Omental fat pad (tissue), 4 donors: Measurements from ENCODE around the gene SYT9. TPM values are rescaled to one million over a fixed set of nuclear protein-coding genes. Genes with fewer than 3 reads are reported as not detected.

Source experiments
- ATAC-seq: fragments of 150-250 bp; one replicate; pipeline ENCODE4 v1.9.1; 2016; ENCODE audit warnings: mild to moderate bottlenecking, moderate library complexity; ENCODE audit not compliant: low FRiP score
- DNase-seq: peaks from one replicate; pipeline ENCODE4 v3.0.0-alpha.2; 2019; ENCODE audit warnings: low spot score
- total RNA-seq, 4 donors: library from RNA; depleted of rRNA; stranded (reverse); fragments of >200 nt; gene quantifications; one replicate each; pipeline ENCODE4 v1.1.0, GENCODE V29; 2016
- TF ChIP-seq, protein P1 (sequence below), 3 donors: fragments of 450-650 bp; IDR thresholded peaks; one replicate each; pipeline ENCODE4 v1.5.1; 2016 to 2017; ENCODE audit warnings: antibody characterized with exemption in 3 of 3, mild to moderate bottlenecking in 3 of 3, moderate library complexity in 2 of 3

The SYT9 gene
- total RNA-seq, 4 donors from 2014 or later = 0.13 to 0.46 TPM; not detected in 2

- TF ChIP-seq, protein P1, sequence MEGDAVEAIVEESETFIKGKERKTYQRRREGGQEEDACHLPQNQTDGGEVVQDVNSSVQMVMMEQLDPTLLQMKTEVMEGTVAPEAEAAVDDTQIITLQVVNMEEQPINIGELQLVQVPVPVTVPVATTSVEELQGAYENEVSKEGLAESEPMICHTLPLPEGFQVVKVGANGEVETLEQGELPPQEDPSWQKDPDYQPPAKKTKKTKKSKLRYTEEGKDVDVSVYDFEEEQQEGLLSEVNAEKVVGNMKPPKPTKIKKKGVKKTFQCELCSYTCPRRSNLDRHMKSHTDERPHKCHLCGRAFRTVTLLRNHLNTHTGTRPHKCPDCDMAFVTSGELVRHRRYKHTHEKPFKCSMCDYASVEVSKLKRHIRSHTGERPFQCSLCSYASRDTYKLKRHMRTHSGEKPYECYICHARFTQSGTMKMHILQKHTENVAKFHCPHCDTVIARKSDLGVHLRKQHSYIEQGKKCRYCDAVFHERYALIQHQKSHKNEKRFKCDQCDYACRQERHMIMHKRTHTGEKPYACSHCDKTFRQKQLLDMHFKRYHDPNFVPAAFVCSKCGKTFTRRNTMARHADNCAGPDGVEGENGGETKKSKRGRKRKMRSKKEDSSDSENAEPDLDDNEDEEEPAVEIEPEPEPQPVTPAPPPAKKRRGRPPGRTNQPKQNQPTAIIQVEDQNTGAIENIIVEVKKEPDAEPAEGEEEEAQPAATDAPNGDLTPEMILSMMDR (IDR thresholded peaks at IDR 0.05) = no peak
- no peak for ATAC-seq
- DNase-seq = no peak
Measured at GRCh38 chr11:7253800-7254199, 2.1 kb downstream of the SYT9 start.

DNA sequence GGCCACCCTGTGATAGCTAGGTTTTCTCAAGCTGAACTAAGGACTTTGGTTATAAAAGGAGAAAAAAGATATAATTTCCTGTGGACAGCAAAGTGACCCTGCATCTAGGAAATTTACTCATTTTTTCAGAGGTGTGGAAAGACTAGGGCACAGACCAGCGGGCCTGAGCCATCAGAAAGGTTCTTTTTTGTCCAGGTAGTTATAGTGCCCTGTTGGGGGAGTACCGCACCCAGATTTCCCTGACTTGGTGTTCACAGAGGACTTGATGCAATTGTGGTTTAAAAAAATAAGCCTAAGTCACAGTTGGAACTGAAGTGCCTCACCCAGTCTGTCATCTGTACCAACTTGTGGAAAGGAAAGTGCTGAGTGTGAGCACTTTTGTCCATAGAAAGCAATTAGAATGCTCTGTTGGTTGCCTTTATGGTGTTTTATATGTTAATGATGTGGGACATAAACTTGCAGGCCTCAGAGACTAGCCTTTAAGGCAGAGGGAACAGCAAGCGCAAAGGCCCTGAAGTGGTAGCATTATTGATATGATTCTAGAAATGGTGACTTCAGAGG lies 3.1 kb downstream of the SYT9 start:
- TF ChIP-seq, protein P1 (IDR thresholded peaks at IDR 0.05) = no peak
- no peak for ATAC-seq
- DNase-seq = no peak

- ATAC-seq = no peak
- TF ChIP-seq, protein P1 (IDR thresholded peaks at IDR 0.05) = no peak
Measured at GRCh38 chr11:7256943-7257342, 5.2 kb downstream of the SYT9 start.

GRCh38 chr11:7257724-7258123 lies 6.0 kb downstream of the SYT9 start:
- DNase-seq = no peak
- TF ChIP-seq, protein P1 (IDR thresholded peaks at IDR 0.05) = no peak
- ATAC-seq = no peak

More at GRCh38 chr11:7256943-7257342, 5.2 kb downstream of the SYT9 start:
- DNase-seq = no peak

GRCh38 chr11:7261578-7261977 lies 9.9 kb downstream of the SYT9 start:
- DNase-seq = no peak
- no peak for ATAC-seq
- TF ChIP-seq, protein P1 (IDR thresholded peaks at IDR 0.05) = no peak

- TF ChIP-seq, protein P1 (IDR thresholded peaks at IDR 0.05) = no peak
- no peak for ATAC-seq
- no peak for DNase-seq
Measured at GRCh38 chr11:7262672-7263071, 11.0 kb downstream of the SYT9 start.

DNA sequence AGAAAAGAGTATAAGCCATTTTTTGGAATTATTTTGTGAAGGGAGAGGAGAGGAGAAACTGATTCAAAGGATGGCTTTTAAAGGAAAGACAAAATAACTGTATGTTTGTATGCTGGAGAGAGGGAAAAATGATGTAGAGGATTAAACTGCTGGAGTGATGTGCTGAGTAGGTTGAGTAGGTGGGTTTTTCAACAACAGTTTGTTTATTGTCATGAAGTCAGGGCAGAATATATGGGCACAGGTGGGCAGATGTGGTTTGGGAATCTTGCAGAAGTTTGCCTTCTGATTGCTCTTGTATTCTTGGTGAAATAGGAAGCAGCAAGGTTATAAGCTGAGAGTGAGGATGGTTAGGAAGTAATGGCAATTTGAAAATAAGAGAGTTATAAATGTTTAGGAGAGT lies 12.1 kb downstream of the SYT9 start:
- no peak for ATAC-seq

More for the DNA sequence above, 12.1 kb downstream of the SYT9 start:
- no peak for DNase-seq
- TF ChIP-seq, protein P1 (IDR thresholded peaks at IDR 0.05) = no peak
